Astrocyte (in vitro differentiated cells and primary cell): Measurements from ENCODE around the gene GPR15.

Source experiments
- EZH2 ChIP-seq: IDR thresholded peaks from 2 replicates; pipeline ENCODE4 v1.6.1; 2012; ENCODE audit warnings: mild to moderate bottlenecking, low read length, inconsistent platforms; ENCODE audit not compliant: insufficient read depth
- TF ChIP-seq, protein P1 (sequence below): IDR thresholded peaks from 2 replicates; pipeline ENCODE4 v1.5.1; 2011; ENCODE audit warnings: low read depth, mild to moderate bottlenecking, inconsistent platforms, low read length, moderate library complexity; ENCODE audit not compliant: insufficient read depth

DNA sequence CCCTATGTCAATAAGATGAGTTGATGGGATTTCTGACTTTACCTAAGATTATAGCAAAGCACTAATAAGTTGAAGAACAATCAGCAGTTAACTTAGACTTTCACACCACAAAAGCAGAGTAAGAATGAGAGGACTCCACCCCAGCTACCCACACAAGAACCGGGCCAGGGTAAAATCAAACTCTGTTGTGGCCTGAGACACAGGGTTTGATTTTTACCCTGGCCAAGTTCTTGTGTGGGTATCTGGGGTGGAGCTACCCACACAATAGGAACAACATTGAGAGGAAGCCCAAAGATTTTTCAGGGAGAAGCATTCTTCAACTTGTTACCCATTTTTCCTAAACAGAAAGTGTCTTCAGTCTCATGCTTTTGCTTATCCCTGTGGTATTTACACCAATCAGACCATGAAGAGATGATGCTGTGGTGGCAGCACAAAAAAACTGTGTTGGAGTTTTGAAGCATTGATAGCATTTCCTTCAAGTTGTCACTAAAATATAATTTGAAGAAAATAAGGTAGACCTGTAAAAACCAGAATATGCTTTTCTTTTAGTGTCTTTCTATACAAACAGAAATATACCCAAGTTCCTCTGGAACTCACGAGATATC, 36.0 kb downstream of the GPR15 start:
- TF ChIP-seq, protein P1, sequence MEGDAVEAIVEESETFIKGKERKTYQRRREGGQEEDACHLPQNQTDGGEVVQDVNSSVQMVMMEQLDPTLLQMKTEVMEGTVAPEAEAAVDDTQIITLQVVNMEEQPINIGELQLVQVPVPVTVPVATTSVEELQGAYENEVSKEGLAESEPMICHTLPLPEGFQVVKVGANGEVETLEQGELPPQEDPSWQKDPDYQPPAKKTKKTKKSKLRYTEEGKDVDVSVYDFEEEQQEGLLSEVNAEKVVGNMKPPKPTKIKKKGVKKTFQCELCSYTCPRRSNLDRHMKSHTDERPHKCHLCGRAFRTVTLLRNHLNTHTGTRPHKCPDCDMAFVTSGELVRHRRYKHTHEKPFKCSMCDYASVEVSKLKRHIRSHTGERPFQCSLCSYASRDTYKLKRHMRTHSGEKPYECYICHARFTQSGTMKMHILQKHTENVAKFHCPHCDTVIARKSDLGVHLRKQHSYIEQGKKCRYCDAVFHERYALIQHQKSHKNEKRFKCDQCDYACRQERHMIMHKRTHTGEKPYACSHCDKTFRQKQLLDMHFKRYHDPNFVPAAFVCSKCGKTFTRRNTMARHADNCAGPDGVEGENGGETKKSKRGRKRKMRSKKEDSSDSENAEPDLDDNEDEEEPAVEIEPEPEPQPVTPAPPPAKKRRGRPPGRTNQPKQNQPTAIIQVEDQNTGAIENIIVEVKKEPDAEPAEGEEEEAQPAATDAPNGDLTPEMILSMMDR: no peak
- no peak for TF ChIP-seq EZH2
